Measurements from ENCODE around the gene NRXN3. TPM values are rescaled to one million over a fixed set of nuclear protein-coding genes. Genes with fewer than 3 reads are reported as not detected.
A peak's percentile ranks its signal among the peaks of the same experiment; 100 is the strongest.

Gene NRXN3
- total and polyA plus RNA-seq, 2 experiments from 2014 or later, result 0.08 to 0.11 TPM

GRCh38 chr14:78857974-78858373 lies 687.8 kb downstream of the NRXN3 start:
- no peaks in the 10 kb centered on the region for H3K36me3 ChIP-seq (ENCODE audit: low read depth)
- no peak overlapping the region for H3K27ac ChIP-seq
- DNase-seq, result no peak
- H3K27me3 ChIP-seq (replicated peaks; ENCODE audit: insufficient read depth), result no peaks in the 10 kb centered on the region
- H3K9me3 ChIP-seq (ENCODE audit: low read depth), result no peaks in the 10 kb centered on the region
- no peak overlapping the region for H2AFZ ChIP-seq
- H3K9me2 ChIP-seq (ENCODE audit: insufficient read depth), result no peaks in the 10 kb centered on the region
- in situ Hi-C loops (cut with MboI), result no loop called here
- no peaks in the 10 kb centered on the region for H3K79me2 ChIP-seq (ENCODE audit: insufficient read depth)
- TF ChIP-seq EZH2 (IDR thresholded peaks at IDR 0.05; ENCODE audit: insufficient read depth, poor library complexity, severe bottlenecking) (no peak), EZH2phosphoT487 (IDR thresholded peaks at IDR 0.05; ENCODE audit: insufficient read depth, low read depth) (no peak)
- no peaks in the 10 kb centered on the region for H4K20me1 ChIP-seq (ENCODE audit: insufficient read depth)
- no peak overlapping the region for H3K9ac ChIP-seq
- 16 to 17% methylated on average over 4 of the region's 4 CpGs for WGBS, 2 experiments (ENCODE audit: low coverage in 1 of 2, low lambda C conversion rate in 2 of 2, missing lambda C conversion rate in 2 of 2)
- H3K4me1 ChIP-seq (ENCODE audit: insufficient read depth), result no peaks in the 10 kb centered on the region
- H3F3A ChIP-seq (ENCODE audit: insufficient read depth), result no peaks in the 10 kb centered on the region
- H3K4me2 ChIP-seq (ENCODE audit: unreplicated experiment), result no peak overlapping the region
- no peak overlapping the region for H3K4me3 ChIP-seq

- Histone ChIP-seq H3K4me3 (no peak overlapping the region), H3K9ac (no peak overlapping the region), H3K4me1 (ENCODE audit: insufficient read depth) (no peaks in the 10 kb centered on the region), H3K27me3 (replicated peaks; ENCODE audit: insufficient read depth) (no peaks in the 10 kb centered on the region), H2AFZ (no peak overlapping the region), H3K9me2 (ENCODE audit: insufficient read depth) (no peaks in the 10 kb centered on the region), H3K4me2 (ENCODE audit: unreplicated experiment) (no peak overlapping the region), H3K79me2 (ENCODE audit: insufficient read depth) (no peaks in the 10 kb centered on the region), H3F3A (ENCODE audit: insufficient read depth) (no peaks in the 10 kb centered on the region), H3K9me3 (ENCODE audit: low read depth) (no peaks in the 10 kb centered on the region), H3K27ac (no peak overlapping the region), H3K36me3 (ENCODE audit: low read depth) (no peaks in the 10 kb centered on the region), H4K20me1 (ENCODE audit: insufficient read depth) (no peaks in the 10 kb centered on the region)
- TF ChIP-seq EZH2phosphoT487 (IDR thresholded peaks at IDR 0.05; ENCODE audit: insufficient read depth, low read depth) (no peak), EZH2 (IDR thresholded peaks at IDR 0.05; ENCODE audit: insufficient read depth, poor library complexity, severe bottlenecking) (no peak)
- WGBS, 2 experiments (ENCODE audit: low coverage in 1 of 2, low lambda C conversion rate in 2 of 2, missing lambda C conversion rate in 2 of 2), result 7 to 9% methylated on average over 4 of the region's 4 CpGs
- in situ Hi-C loops (cut with MboI), result no loop called here
- DNase-seq, result peak; percentile 29
Measured at GRCh38 chr14:78863143-78863542, 693.0 kb downstream of the NRXN3 start.

GRCh38 chr14:78872837-78873236 lies 702.7 kb downstream of the NRXN3 start:
- in situ Hi-C loops (cut with MboI), result no loop called here
- Histone ChIP-seq H3K4me2 (ENCODE audit: unreplicated experiment) (no peak overlapping the region), H3K4me1 (ENCODE audit: insufficient read depth) (no peaks in the 10 kb centered on the region), H3K9me3 (ENCODE audit: low read depth) (no peaks in the 10 kb centered on the region), H3K9me2 (ENCODE audit: insufficient read depth) (no peaks in the 10 kb centered on the region; the same call in 1 of the 2 replicates), H3F3A (ENCODE audit: insufficient read depth) (no peaks in the 10 kb centered on the region), H3K27ac (no peak overlapping the region), H4K20me1 (ENCODE audit: insufficient read depth) (no peaks in the 10 kb centered on the region), H3K79me2 (ENCODE audit: insufficient read depth) (no peaks in the 10 kb centered on the region), H3K27me3 (replicated peaks; ENCODE audit: insufficient read depth) (no peaks in the 10 kb centered on the region), H3K36me3 (ENCODE audit: low read depth) (no peaks in the 10 kb centered on the region), H3K9ac (no peak overlapping the region), H2AFZ (no peak overlapping the region), H3K4me3 (no peak overlapping the region)
- TF ChIP-seq EZH2phosphoT487 (IDR thresholded peaks at IDR 0.05; ENCODE audit: insufficient read depth, low read depth) (no peak), EZH2 (IDR thresholded peaks at IDR 0.05; ENCODE audit: insufficient read depth, poor library complexity, severe bottlenecking) (no peak)
- WGBS, 2 experiments (ENCODE audit: low coverage in 1 of 2, low lambda C conversion rate in 2 of 2, missing lambda C conversion rate in 2 of 2), result 43 to 46% methylated on average over 1 of the region's 1 CpG
- DNase-seq, result no peak

GRCh38 chr14:78873581-78873980 lies 703.4 kb downstream of the NRXN3 start:
- H3F3A ChIP-seq (ENCODE audit: insufficient read depth), result no peaks in the 10 kb centered on the region
- no peak for DNase-seq
- in situ Hi-C loops (cut with MboI), result no loop called here
- no peaks in the 10 kb centered on the region for H3K9me3 ChIP-seq (ENCODE audit: low read depth)
- no peak for TF ChIP-seq EZH2 (IDR thresholded peaks at IDR 0.05; ENCODE audit: insufficient read depth, poor library complexity, severe bottlenecking)
- no peak overlapping the region for H3K4me2 ChIP-seq (ENCODE audit: unreplicated experiment)
- H3K4me3 ChIP-seq, result no peak overlapping the region
- no peaks in the 10 kb centered on the region for H3K36me3 ChIP-seq (ENCODE audit: low read depth)
- no peaks in the 10 kb centered on the region for H3K27me3 ChIP-seq (replicated peaks; ENCODE audit: insufficient read depth)
- 3 to 8% methylated on average over 2 of the region's 2 CpGs for WGBS, 2 experiments (ENCODE audit: low coverage in 1 of 2, low lambda C conversion rate in 2 of 2, missing lambda C conversion rate in 2 of 2)
- H3K9ac ChIP-seq, result no peak overlapping the region
- no peaks in the 10 kb centered on the region; the same call in 1 of the 2 replicates for H3K9me2 ChIP-seq (ENCODE audit: insufficient read depth)
- no peaks in the 10 kb centered on the region for H3K4me1 ChIP-seq (ENCODE audit: insufficient read depth)
- H4K20me1 ChIP-seq (ENCODE audit: insufficient read depth), result no peaks in the 10 kb centered on the region
- H3K79me2 ChIP-seq (ENCODE audit: insufficient read depth), result no peaks in the 10 kb centered on the region
- no peak overlapping the region for H2AFZ ChIP-seq
- no peak overlapping the region for H3K27ac ChIP-seq

- H3K4me3 ChIP-seq, result no peak overlapping the region
- no peaks in the 10 kb centered on the region for H3K79me2 ChIP-seq (ENCODE audit: insufficient read depth)
- no peaks in the 10 kb centered on the region for H3K36me3 ChIP-seq (ENCODE audit: low read depth)
- WGBS, 2 experiments (ENCODE audit: low coverage in 1 of 2, low lambda C conversion rate in 2 of 2, missing lambda C conversion rate in 2 of 2), result 2 to 3% methylated on average over 2 of the region's 2 CpGs
- no peak for DNase-seq
- no peaks in the 10 kb centered on the region for H3F3A ChIP-seq (ENCODE audit: insufficient read depth)
- TF ChIP-seq EZH2 (IDR thresholded peaks at IDR 0.05; ENCODE audit: insufficient read depth, poor library complexity, severe bottlenecking), result no peak
- in situ Hi-C loops (cut with MboI), result no loop called here
- no peaks in the 10 kb centered on the region; the same call in 1 of the 2 replicates for H3K9me2 ChIP-seq (ENCODE audit: insufficient read depth)
- no peak overlapping the region for H3K27ac ChIP-seq
- no peak overlapping the region for H2AFZ ChIP-seq
- H4K20me1 ChIP-seq (ENCODE audit: insufficient read depth), result no peaks in the 10 kb centered on the region
- no peaks in the 10 kb centered on the region for H3K27me3 ChIP-seq (replicated peaks; ENCODE audit: insufficient read depth)
- H3K4me2 ChIP-seq (ENCODE audit: unreplicated experiment), result no peak overlapping the region
- H3K9me3 ChIP-seq (ENCODE audit: low read depth), result no peaks in the 10 kb centered on the region
- H3K4me1 ChIP-seq (ENCODE audit: insufficient read depth), result no peaks in the 10 kb centered on the region
- H3K9ac ChIP-seq, result no peak overlapping the region
Measured at GRCh38 chr14:78875049-78875448, 704.9 kb downstream of the NRXN3 start.
